Activated naive CD8-positive, alpha-beta T cell treated with anti-CD3 and anti-CD28 coated beads, Interleukin-2, amount 50 U/mL, for 16 hours (primary cell): ENCODE measurements around the gene EDC3.
"Not testable (repeated sequence)": the region's sequence is repeated elsewhere in the genome, so short reads cannot be mapped to it uniquely, and the experiment has no call there.

ENCODE experiments used
- DNase-seq: peaks from one replicate; pipeline ENCODE4 v3.0.0-alpha.2; 2020; ENCODE audit warnings: low read depth, low spot score

The EDC3 gene

GRCh38 chr15:74611834-74612233, 84.0 kb downstream of the EDC3 start:
- no peak for DNase-seq

- no peak for DNase-seq
Observed at GRCh38 chr15:74611341-74611740, 84.5 kb downstream of the EDC3 start.

GRCh38 chr15:74610302-74610951, 85.4 kb downstream of the EDC3 start:
- DNase-seq, result no peak

- DNase-seq, result no peak
Observed at GRCh38 chr15:74609938-74610301, 85.9 kb downstream of the EDC3 start.

- DNase-seq, result no peak
Observed at GRCh38 chr15:74608786-74609185, 87.0 kb downstream of the EDC3 start.

- no peak for DNase-seq
Observed at GRCh38 chr15:74605795-74606150, 90.1 kb downstream of the EDC3 start.

- no peak for DNase-seq
Observed at GRCh38 chr15:74604983-74605794, 90.6 kb downstream of the EDC3 start.

- DNase-seq, result no peak
Observed at GRCh38 chr15:74603789-74604705, 91.8 kb downstream of the EDC3 start.

- DNase-seq, result no peak
Observed at GRCh38 chr15:74603026-74603788, 92.6 kb downstream of the EDC3 start.

GRCh38 chr15:74599156-74599555, 96.7 kb downstream of the EDC3 start:
- DNase-seq, result no peak

GRCh38 chr15:74598126-74598842, 97.5 kb downstream of the EDC3 start:
- peak; percentile 74 for DNase-seq

GRCh38 chr15:74597146-74597705, 98.6 kb downstream of the EDC3 start:
- DNase-seq, result not testable (repeated sequence)

GRCh38 chr15:74596736-74597135, 99.1 kb downstream of the EDC3 start:
- DNase-seq, result not testable (repeated sequence)

GRCh38 chr15:74595271-74595670, 100.6 kb downstream of the EDC3 start:
- no peak for DNase-seq

GRCh38 chr15:74594455-74594854, 101.4 kb downstream of the EDC3 start:
- DNase-seq, result no peak

- no peak for DNase-seq
Observed at GRCh38 chr15:74593122-74593521, 102.7 kb downstream of the EDC3 start.

- DNase-seq, result no peak
Observed at GRCh38 chr15:74592222-74592621, 103.6 kb downstream of the EDC3 start.

GRCh38 chr15:74589826-74590225, 106.0 kb downstream of the EDC3 start:
- no peak for DNase-seq

GRCh38 chr15:74585857-74586256, 110.0 kb downstream of the EDC3 start:
- no peak for DNase-seq

GRCh38 chr15:74585191-74585590, 110.6 kb downstream of the EDC3 start:
- no peak for DNase-seq

GRCh38 chr15:74584779-74585178, 111.0 kb downstream of the EDC3 start:
- no peak for DNase-seq
